Peyer's patch (tissue), 4 donors: ENCODE data around the gene ALG10B.
"Not testable (repeated sequence)": the region's sequence is repeated elsewhere in the genome, so short reads cannot be mapped to it uniquely, and the experiment has no call there.

Experiments used
- POLR2A ChIP-seq, 2 donors: fragments of 450-650 bp; IDR thresholded peaks; one replicate each; pipeline ENCODE4 v1.5.1; 2017; ENCODE audit warnings: antibody characterized with exemption in 2 of 2, mild to moderate bottlenecking in 2 of 2, moderate library complexity in 2 of 2
- TF ChIP-seq, protein P1 (sequence below), 6 experiments: fragments of 450-650 bp in 4 of 6; fragments of 200-600 bp in 2 of 6; sonication (generic) in 1 of 6; IDR thresholded peaks; one replicate each; pipeline ENCODE4 v1.5.1; 2017 to 2019; ENCODE audit warnings: antibody characterized with exemption in 6 of 6, mild to moderate bottlenecking in 3 of 6, moderate library complexity in 1 of 6

DNA sequence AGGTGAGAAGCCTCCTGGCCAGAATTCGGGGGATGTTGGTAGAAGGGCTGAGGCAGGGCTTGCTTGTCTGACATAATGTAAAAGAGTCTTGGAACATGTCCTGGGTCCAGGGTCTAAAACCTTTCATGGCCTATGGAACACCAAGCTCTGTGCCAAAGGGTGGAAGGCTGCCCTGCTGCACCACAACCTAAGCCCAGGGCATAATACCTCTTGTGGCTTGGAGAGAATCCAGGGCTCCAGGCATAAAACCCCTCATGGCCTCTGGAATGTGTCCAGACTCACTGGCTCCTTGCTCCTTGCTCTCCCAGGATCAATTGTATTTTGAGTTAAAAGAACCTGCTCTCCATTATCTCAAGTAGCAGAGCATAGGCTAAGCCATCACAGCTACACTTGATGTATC lies 27.3 kb downstream of the ALG10B start:
- TF ChIP-seq POLR2A (IDR thresholded peaks at IDR 0.05): not testable (repeated sequence)
- TF ChIP-seq, protein P1, sequence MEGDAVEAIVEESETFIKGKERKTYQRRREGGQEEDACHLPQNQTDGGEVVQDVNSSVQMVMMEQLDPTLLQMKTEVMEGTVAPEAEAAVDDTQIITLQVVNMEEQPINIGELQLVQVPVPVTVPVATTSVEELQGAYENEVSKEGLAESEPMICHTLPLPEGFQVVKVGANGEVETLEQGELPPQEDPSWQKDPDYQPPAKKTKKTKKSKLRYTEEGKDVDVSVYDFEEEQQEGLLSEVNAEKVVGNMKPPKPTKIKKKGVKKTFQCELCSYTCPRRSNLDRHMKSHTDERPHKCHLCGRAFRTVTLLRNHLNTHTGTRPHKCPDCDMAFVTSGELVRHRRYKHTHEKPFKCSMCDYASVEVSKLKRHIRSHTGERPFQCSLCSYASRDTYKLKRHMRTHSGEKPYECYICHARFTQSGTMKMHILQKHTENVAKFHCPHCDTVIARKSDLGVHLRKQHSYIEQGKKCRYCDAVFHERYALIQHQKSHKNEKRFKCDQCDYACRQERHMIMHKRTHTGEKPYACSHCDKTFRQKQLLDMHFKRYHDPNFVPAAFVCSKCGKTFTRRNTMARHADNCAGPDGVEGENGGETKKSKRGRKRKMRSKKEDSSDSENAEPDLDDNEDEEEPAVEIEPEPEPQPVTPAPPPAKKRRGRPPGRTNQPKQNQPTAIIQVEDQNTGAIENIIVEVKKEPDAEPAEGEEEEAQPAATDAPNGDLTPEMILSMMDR (IDR thresholded peaks at IDR 0.05): not testable (repeated sequence)
